Naive thymus-derived CD8-positive, alpha-beta T cell (primary cell): Measurements from ENCODE around the gene PIP5K1C. TPM values are rescaled to one million over a fixed set of nuclear protein-coding genes. Genes with fewer than 3 reads are reported as not detected.

Source experiments
- ATAC-seq, 2 donors: fragments of 150-1000 bp; cut with Tn5 transposase in 1 of 2; sonication (Bioruptor Pico), chemical (Tn5 transposase) in 1 of 2; 1 replicate in 1 of 2; 2 replicates in 1 of 2; pipeline ENCODE4 v1.10.0; 2021; ENCODE audit warnings: mild to moderate bottlenecking in 2 of 2, moderate library complexity in 2 of 2
- POLR2A ChIA-PET: fragments of 350-600 bp; sonication (Branson Sonifier 250); formaldehyde crosslinking; loops from one replicate; lab custom pipeline; 2021; ENCODE audit warnings: antibody characterized with exemption; lab: Charles Lee
- DNase-seq, 10 donors: peaks; one replicate each; pipeline versions ENCODE4 v3.0.0 to v3.0.0-alpha.2; 2020 to 2022
- H3K27ac Mint-ChIP-seq, 10 donors: one replicate each; pipeline ENCODE4 v1.8.0; 2020 to 2022; ENCODE audit warnings: mild to moderate bottlenecking in 10 of 10, mixed read lengths in 10 of 10, moderate library complexity in 4 of 10, inconsistent platforms in 1 of 10
- H3K27me3 Mint-ChIP-seq, 5 donors: one replicate each; pipeline ENCODE4 v1.8.0; 2021 to 2022; ENCODE audit warnings: mixed read lengths in 5 of 5
- H3K36me3 Mint-ChIP-seq, 3 donors: one replicate each; pipeline ENCODE4 v1.8.0; 2020 to 2022; ENCODE audit warnings: mixed read lengths in 3 of 3, mild to moderate bottlenecking in 2 of 3, inconsistent platforms in 1 of 3
- H3K4me1 Mint-ChIP-seq, 4 donors: one replicate each; pipeline ENCODE4 v1.8.0; 2021 to 2022; ENCODE audit warnings: mixed read lengths in 4 of 4
- H3K4me3 Mint-ChIP-seq, 10 donors: one replicate each; pipeline ENCODE4 v1.8.0; 2020 to 2022; ENCODE audit warnings: mild to moderate bottlenecking in 10 of 10, mixed read lengths in 10 of 10, moderate library complexity in 6 of 10, inconsistent platforms in 1 of 10
- H3K9me3 Mint-ChIP-seq, 9 donors: one replicate each; pipeline ENCODE4 v1.8.0; 2020 to 2022; ENCODE audit warnings: mixed read lengths in 9 of 9, mild to moderate bottlenecking in 3 of 9, inconsistent platforms in 1 of 9, moderate library complexity in 1 of 9
- polyA plus RNA-seq, 3 donors: library from polyadenylated mRNA; unstranded; fragments of 300-500 nt; fragmentation: Illumina TruSeq; gene quantifications; one replicate each; pipeline ENCODE4 v1.2.3, GENCODE V29; 2021
- total RNA-seq, 8 experiments: library from RNA in 2 of 8; stranded (reverse) in 2 of 8; gene quantifications; one replicate each; pipeline ENCODE4 v1.2.3 and lab custom pipeline; 2021 to 2026

The PIP5K1C gene
- total and polyA plus RNA-seq, 5 experiments from 2014 or later: 3.9 to 32.0 (median 10.1) TPM

DNA sequence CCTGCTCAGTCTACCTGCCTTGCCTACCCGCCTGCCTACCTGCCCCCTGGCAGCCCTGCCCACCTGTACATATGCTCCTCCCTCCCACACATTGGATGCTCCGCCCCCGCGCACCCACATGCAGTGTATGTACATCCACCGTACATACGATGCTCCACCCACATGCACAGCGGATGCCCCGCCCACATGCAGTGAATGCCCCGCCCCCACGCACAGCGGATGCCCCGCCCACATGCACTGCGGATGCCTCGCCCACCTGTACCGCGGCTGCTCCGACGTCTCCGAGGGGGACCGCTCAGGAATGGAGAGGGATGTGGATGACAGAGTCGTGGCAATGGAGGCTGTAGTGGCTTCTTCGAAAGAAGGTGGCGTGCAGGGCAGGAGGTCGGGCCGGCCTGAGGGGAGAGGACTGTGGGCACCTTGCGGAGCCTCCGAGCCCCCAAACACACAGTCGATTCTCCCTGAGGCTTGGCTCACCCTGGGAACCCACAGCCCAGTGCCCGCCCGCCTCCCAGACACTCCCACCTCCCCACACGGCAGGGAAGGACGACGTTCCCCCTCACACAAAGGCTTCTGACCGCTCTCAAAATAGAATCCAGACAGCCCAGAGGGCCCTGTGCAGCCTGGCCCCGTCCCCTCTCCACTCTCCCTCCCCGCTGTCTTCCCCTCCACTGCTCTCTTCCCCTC is 57.1 kb downstream of the PIP5K1C start:
- POLR2A ChIA-PET: no interaction called here
- no peak overlapping the region for H3K4me3 Mint-ChIP-seq
- H3K27me3 Mint-ChIP-seq: no peaks in the 10 kb centered on the region
- H3K9me3 Mint-ChIP-seq: no peaks in the 10 kb centered on the region
- ATAC-seq (peak in 1 of 2 donors; percentile 30), DNase-seq (peak in 1 of 10 donors; percentile 16)
- no peak overlapping the region for H3K27ac Mint-ChIP-seq
- peaks cover 0 to 23% (median 4%) of the 10 kb centered on the region in 3 donors for H3K36me3 Mint-ChIP-seq
- H3K4me1 Mint-ChIP-seq: peaks cover 0 to 2% (median 0%) of the 10 kb centered on the region in 4 donors

DNA sequence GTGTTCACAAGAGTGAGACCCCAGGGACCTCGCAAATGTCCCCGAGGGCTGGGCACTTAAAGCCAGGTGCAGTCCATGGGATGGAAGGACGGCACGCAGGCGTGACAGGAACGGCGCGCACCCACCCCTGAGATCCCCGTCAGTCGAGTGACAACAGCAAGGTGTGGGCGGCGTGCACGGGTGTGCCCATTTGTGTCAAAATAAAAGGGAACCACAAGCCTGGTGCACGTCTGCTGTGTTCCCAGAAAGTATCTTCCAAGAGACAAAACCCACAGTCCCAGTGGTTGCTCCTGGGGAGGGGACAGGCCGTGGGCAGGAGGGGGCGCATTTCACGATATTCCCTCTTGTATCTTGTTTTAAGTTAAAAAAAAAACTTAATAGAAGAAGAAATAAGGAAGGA is 58.0 kb downstream of the PIP5K1C start:
- no peak for DNase-seq
- POLR2A ChIA-PET: no interaction called here
- H3K4me1 Mint-ChIP-seq: peaks cover 0 to 2% (median 0%) of the 10 kb centered on the region in 4 donors
- no peak for ATAC-seq
- peak overlapping the region in 1 of 10 donors; percentile 48 for H3K27ac Mint-ChIP-seq
- H3K4me3 Mint-ChIP-seq: no peak overlapping the region
- no peaks in the 10 kb centered on the region for H3K27me3 Mint-ChIP-seq
- peaks cover 0 to 23% (median 4%) of the 10 kb centered on the region in 3 donors for H3K36me3 Mint-ChIP-seq
- no peaks in the 10 kb centered on the region for H3K9me3 Mint-ChIP-seq

DNA sequence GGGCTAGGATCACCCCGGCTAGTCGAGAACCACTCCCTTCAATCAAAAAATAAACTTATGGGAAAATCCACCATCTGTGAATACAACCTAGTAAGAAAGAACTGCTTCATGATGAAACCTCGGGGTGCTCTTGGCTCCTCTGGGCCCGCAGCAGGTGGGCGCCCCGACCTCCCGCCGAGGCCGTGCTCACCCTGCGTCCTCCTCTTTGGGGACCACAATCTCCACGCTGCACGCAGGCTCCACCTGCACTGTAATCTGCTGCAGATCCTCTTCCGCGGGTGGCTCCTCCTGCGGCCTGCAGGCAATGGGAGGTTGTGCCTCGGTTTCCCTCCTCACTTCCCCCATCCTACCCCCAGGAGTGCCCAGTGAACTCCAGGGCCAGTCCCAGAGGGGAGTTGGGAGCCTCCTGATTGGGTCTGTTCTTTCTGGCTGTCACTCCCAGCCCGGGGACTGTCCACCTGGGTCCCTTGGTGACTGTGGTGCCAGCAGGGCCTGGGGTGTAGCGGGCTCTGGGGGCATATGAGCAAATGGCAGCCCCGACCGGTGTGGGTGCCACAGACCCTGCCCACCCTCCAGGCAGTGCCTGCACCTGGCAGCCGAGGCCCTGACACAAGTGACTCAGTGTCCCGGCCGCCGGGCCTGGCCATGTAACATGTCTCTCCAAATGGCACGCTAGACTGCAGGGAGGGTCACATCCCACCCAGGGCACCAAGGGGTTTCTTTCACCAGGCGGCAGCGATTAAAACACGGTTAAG is 58.6 kb downstream of the PIP5K1C start:
- H3K4me1 Mint-ChIP-seq: peaks cover 0 to 2% (median 0%) of the 10 kb centered on the region in 4 donors
- no peaks in the 10 kb centered on the region for H3K27me3 Mint-ChIP-seq
- no peak overlapping the region for H3K27ac Mint-ChIP-seq
- DNase-seq (no peak), ATAC-seq (no peak)
- H3K36me3 Mint-ChIP-seq: peaks cover 0 to 23% (median 4%) of the 10 kb centered on the region in 3 donors
- POLR2A ChIA-PET: no interaction called here
- no peak overlapping the region for H3K4me3 Mint-ChIP-seq
- H3K9me3 Mint-ChIP-seq: no peaks in the 10 kb centered on the region

DNA sequence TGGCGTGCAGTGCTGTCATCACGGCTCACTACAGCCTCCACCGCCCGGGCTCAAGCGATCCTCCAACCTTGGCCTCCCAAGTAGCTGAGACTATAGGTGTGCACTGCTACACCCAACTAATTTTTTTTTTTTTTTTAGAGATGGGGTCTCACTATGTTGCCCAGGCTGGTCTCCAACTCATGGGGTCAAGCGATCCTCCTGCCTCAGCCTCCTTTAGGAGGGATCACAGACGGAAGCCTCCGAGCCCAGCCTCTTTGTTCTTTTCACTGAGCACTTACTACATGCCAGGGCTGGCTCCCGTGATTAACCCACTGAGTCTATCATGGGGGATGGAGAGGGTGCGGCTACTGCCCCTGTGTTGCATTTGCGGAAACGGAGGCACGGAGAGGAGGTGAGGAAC is 60.8 kb downstream of the PIP5K1C start:
- Mint-ChIP-seq H3K36me3 (peaks cover 0 to 23% (median 3%) of the 10 kb centered on the region in 3 donors), H3K9me3 (no peaks in the 10 kb centered on the region), H3K27ac (peak overlapping the region in 1 of 10 donors; percentile 29), H3K4me3 (no peak overlapping the region), H3K4me1 (peaks cover 0 to 2% (median 0%) of the 10 kb centered on the region in 4 donors), H3K27me3 (no peaks in the 10 kb centered on the region)
- DNase-seq: no peak
- ATAC-seq: no peak
- POLR2A ChIA-PET: interaction anchor here (0.7 kb wide), 1 partner anchor 430 kb away, joined by 3 read pairs; no protein-coding TSS in a partner anchor

DNA sequence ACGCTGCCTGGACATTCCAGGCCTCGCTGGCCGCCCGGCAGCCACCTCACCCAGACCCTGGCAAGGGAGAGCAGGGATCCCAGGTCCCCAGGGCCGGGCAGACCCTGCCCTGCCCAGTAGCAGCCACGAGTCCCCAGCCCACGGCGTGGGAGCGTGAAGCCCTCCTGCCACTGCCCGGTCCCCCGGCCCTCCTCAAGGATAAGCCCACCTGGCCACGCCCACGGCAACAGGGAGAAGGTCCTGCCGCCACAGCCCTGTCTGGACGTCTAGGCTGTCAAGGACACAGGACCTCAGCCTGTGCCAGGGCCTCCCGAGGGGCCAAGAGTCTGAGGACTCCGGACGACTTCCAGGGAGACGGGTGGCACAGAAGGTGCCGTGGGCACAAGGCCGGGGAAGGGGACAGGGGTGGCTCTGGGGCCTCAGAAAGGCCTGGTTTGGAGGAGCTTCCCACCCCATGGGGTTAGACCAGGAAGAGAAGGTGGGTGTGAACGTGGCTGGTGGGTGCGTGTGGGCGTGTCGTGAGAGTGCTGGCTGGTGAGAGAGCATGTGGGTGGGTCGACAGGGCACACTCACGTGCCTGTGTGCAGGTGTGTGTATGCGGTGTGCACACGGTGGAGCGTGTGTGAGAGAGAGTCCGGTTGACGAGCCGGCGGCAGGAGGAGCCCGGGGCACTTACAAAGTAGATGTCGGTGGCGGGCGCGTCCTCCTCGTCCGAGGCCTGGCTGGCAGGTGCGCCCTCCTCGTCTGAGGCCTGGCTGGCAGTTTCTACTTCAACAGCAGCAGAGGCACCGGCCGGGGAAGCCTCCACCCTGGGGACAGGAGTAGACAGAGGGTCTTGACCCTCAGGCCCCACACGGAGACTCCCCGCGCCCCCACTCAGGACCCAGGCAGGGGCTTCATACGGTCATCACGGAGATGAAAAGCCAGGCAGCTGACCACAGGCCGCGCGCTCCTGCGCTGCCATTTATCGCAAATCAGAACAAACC is 61.8 kb downstream of the PIP5K1C start:
- peaks cover 0 to 23% (median 3%) of the 10 kb centered on the region in 3 donors for H3K36me3 Mint-ChIP-seq
- no peak overlapping the region for H3K27ac Mint-ChIP-seq
- DNase-seq (no peak), ATAC-seq (no peak)
- POLR2A ChIA-PET: interaction anchor here (0.7 kb wide), 1 partner anchor 429 kb away, joined by 3 read pairs; no protein-coding TSS in a partner anchor
- H3K4me3 Mint-ChIP-seq: no peak overlapping the region
- H3K9me3 Mint-ChIP-seq: no peaks in the 10 kb centered on the region
- no peaks in the 10 kb centered on the region for H3K27me3 Mint-ChIP-seq
- peaks cover 0 to 4% (median 0%) of the 10 kb centered on the region in 4 donors for H3K4me1 Mint-ChIP-seq

DNA sequence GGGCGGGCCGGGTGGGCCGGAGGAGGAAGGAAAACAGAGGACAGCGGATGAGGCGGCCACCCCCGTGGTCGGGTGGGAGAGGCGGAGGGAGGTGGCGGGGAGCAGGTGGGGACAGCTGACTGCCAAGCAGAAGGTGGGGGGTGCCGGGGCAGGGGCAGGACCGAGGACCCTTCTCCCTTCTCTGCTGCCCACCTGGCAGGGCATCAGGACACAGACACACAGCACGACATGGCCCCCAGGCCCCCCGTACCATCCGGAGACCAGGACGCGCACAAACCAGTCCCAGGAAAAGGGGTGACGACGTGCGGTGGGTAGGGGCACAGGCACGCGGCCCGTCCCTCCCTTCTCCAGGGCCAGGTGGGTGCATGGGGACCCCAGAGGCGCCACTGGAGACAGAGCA is 62.6 kb downstream of the PIP5K1C start:
- no peak for ATAC-seq
- Mint-ChIP-seq H3K36me3 (peaks cover 0 to 22% (median 0%) of the 10 kb centered on the region in 3 donors), H3K4me3 (no peak overlapping the region), H3K9me3 (no peaks in the 10 kb centered on the region), H3K27me3 (no peaks in the 10 kb centered on the region), H3K4me1 (peaks cover 0 to 4% (median 0%) of the 10 kb centered on the region in 4 donors), H3K27ac (no peak overlapping the region)
- POLR2A ChIA-PET: no interaction called here
- no peak for DNase-seq

DNA sequence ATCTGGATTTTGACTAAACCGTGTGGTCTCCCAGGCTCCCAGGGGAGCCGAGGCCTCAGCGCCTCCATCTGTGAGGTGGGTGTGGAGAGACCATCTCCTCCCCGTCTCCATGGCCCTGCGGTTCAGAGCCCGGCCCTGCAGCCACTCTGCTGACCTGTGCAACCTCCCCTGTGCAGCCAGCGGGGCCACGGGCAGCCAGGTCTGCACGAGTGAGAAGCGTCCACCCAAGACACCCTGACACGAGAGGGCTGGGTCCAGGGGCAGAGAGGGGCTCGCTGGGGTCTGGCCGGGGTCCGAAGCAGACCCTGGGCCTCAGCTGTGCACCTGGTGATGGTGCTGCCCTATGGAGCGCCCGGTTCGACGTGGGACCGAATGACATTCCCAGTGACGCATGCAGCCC is 63.3 kb downstream of the PIP5K1C start:
- H3K27me3 Mint-ChIP-seq: no peaks in the 10 kb centered on the region
- H3K4me3 Mint-ChIP-seq: no peak overlapping the region
- no peak for DNase-seq
- POLR2A ChIA-PET: no interaction called here
- H3K4me1 Mint-ChIP-seq: peaks cover 0 to 4% (median 0%) of the 10 kb centered on the region in 4 donors
- no peak overlapping the region for H3K27ac Mint-ChIP-seq
- no peak for ATAC-seq
- peaks cover 0 to 23% (median 0%) of the 10 kb centered on the region in 3 donors for H3K36me3 Mint-ChIP-seq
- H3K9me3 Mint-ChIP-seq: no peaks in the 10 kb centered on the region

DNA sequence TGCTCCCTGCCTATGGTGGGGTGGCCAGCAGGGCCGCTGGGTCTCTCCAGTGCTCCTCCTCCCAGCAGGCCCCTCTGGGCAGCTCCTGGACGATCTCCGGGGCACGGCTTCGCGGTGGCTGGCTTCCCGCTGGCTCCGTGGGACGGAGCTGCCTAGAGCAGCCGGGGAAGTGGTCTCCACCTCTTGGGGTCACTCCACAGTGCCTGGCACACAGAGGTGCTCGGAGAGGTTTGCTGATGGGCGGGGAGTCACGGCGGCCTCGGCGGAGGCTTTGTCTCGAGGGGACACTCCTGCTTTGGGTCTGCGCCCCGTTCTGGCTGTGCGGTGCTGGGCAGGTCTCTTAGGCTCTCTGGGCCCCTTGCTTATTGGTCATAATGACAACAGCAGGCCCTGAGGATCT is 63.8 kb downstream of the PIP5K1C start:
- H3K27me3 Mint-ChIP-seq: no peaks in the 10 kb centered on the region
- peaks cover 0 to 4% (median 0%) of the 10 kb centered on the region in 4 donors for H3K4me1 Mint-ChIP-seq
- POLR2A ChIA-PET: no interaction called here
- H3K9me3 Mint-ChIP-seq: no peaks in the 10 kb centered on the region
- H3K27ac Mint-ChIP-seq: no peak overlapping the region
- H3K4me3 Mint-ChIP-seq: no peak overlapping the region
- ATAC-seq (no peak), DNase-seq (no peak)
- peaks cover 0 to 19% (median 0%) of the 10 kb centered on the region in 3 donors for H3K36me3 Mint-ChIP-seq

DNA sequence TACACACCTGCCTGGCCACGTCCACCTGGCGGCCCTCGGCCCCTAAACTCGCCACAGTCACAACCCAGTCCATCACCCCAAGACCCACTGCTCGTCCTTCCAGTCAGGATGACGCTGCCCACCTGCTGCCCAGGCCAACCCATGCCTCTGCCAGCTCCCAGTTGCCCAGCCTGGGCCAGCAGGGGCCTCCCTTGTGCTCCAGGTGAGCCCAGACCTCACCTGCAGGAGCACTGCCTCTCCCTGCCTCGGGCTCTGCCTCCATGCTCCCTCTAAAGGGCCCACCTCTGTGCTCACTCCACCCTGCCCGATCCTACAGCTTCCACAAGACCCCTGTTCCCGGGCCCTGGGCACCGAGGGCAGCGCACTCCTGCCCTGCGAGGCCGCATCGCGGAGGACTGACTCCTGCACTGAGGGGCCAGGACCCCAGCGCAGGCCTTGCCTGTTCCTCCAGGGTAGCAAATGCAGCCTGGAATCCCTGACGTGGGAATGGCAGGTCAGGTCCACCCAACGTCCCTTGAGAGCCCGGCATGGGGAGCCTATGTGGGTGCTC is 65.7 kb downstream of the PIP5K1C start:
- POLR2A ChIA-PET: no interaction called here
- Mint-ChIP-seq H3K4me1 (peaks cover 0 to 6% (median 0%) of the 10 kb centered on the region in 4 donors), H3K27me3 (no peaks in the 10 kb centered on the region), H3K9me3 (no peaks in the 10 kb centered on the region), H3K4me3 (peak overlapping the region in 1 of 10 donors; percentile 20), H3K36me3 (peaks cover 0 to 14% (median 0%) of the 10 kb centered on the region in 3 donors), H3K27ac (peak overlapping the region in 2 of 10 donors; percentile 49 to 86)
- DNase-seq (no peak), ATAC-seq (no peak)

DNA sequence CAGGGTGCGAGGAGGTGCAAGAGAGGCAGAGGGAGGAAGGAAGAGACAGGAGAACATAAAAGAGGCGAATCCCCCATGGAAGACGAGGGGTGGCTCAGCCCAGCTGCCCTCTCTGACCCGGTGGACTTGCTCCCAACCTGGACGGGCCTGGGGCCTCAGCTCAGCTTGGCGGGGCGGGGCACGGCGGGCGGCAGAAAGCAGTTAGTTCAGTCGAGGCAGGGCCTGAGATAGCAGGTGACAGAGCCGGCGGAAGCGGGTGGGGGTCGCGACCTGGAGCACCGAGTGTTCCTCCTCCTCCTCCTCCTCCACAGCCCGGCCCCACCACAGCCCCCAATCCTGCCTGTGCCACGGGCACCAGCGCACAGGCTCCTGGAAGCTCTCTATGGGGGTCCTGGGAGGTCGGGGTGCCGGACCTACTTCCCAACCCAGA is 66.7 kb downstream of the PIP5K1C start:
- DNase-seq (no peak), ATAC-seq (no peak)
- Mint-ChIP-seq H3K4me1 (peaks cover 0 to 5% (median 0%) of the 10 kb centered on the region in 4 donors), H3K27me3 (no peaks in the 10 kb centered on the region), H3K4me3 (no peak overlapping the region), H3K27ac (no peak overlapping the region), H3K36me3 (peaks cover 0 to 7% (median 0%) of the 10 kb centered on the region in 3 donors), H3K9me3 (no peaks in the 10 kb centered on the region)
- POLR2A ChIA-PET: no interaction called here

DNA sequence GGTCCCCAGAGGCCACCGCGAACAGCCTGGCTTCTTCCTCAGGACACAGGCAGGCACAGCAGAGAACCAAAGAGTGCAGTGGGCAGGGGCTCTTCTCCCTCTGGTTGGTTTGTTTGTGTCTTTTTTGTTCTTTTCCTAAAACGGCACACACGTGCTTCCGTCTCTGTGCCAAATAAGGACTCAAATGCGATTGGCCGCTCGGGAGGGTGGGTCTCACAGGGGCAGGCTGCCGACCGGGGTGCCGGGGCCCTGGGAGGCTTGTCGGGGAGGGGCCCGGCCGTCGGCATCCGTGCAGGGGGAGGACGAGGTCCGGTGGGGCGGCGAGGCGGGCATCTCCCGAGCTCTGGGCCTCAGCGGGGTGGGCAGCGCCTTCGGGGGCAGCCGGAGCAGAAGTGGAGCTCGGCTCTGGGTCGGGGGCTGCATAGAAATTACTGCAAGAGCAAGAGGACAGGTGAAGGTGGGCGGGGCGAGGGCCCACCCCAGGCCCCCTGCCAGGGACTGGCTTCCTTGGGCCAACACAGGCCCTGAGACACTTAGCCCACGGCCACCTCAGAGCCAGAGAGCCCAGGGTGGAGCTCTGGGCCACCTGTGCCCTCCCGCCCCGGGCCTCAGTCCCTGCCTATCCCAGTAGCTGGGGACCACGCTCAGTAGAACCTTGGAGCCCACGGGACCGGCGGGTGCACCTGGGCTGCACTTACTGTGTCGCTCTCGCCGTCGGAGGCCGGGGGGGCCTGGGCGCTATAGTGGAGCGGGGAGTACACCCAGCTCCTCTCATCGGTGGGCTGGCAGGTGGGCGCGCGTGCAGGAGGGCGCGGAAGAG is 67.3 kb downstream of the PIP5K1C start:
- no peak for ATAC-seq
- H3K9me3 Mint-ChIP-seq: no peaks in the 10 kb centered on the region
- peaks cover 0 to 4% (median 0%) of the 10 kb centered on the region in 3 donors for H3K36me3 Mint-ChIP-seq
- POLR2A ChIA-PET: no interaction called here
- no peaks in the 10 kb centered on the region for H3K27me3 Mint-ChIP-seq
- DNase-seq: no peak
- peak overlapping the region in 1 of 10 donors; percentile 11 for H3K27ac Mint-ChIP-seq
- no peak overlapping the region for H3K4me3 Mint-ChIP-seq
- peaks cover 0 to 4% (median 0%) of the 10 kb centered on the region in 4 donors for H3K4me1 Mint-ChIP-seq
